ENCODE measurements around the gene RTN4.

The RTN4 gene

GRCh38 chr2:55019526-55020258 lies 30.6 kb downstream of the RTN4 start:
- no peak for DNase-seq (ENCODE audit: low spot score)
- TF ChIP-seq, protein P1, sequence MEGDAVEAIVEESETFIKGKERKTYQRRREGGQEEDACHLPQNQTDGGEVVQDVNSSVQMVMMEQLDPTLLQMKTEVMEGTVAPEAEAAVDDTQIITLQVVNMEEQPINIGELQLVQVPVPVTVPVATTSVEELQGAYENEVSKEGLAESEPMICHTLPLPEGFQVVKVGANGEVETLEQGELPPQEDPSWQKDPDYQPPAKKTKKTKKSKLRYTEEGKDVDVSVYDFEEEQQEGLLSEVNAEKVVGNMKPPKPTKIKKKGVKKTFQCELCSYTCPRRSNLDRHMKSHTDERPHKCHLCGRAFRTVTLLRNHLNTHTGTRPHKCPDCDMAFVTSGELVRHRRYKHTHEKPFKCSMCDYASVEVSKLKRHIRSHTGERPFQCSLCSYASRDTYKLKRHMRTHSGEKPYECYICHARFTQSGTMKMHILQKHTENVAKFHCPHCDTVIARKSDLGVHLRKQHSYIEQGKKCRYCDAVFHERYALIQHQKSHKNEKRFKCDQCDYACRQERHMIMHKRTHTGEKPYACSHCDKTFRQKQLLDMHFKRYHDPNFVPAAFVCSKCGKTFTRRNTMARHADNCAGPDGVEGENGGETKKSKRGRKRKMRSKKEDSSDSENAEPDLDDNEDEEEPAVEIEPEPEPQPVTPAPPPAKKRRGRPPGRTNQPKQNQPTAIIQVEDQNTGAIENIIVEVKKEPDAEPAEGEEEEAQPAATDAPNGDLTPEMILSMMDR (IDR thresholded peaks at IDR 0.05; ENCODE audit: extremely low read depth, insufficient read depth, missing control alignments), result no peak
- in situ Hi-C loops (cut with MboI; ENCODE audit: low pct_unique_long_range_greater_than_20kb, low sequenced_read_pairs, unreplicated experiment), result no loop called here

DNA sequence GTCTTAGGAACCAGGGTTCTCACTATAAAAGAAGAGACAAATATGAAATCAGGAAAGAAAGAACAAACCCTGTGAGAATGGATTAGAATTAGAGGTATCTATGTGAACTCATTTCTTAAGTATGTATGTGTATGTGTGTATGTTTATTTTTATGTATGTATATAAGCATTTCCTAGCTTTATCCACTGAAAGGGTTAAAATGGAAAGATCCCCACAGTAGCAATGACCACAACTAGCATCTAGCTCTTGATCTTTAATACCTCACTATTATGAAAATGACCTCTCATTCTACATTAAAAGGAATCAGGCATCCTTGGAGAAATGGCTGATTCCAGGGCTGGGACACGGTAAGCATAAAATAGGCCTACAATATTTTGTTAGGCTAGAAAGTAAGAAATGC lies 31.6 kb downstream of the RTN4 start:
- TF ChIP-seq, protein P1 (IDR thresholded peaks at IDR 0.05; ENCODE audit: extremely low read depth, insufficient read depth, missing control alignments), result no peak
- DNase-seq (ENCODE audit: low spot score), result no peak
- in situ Hi-C loops (cut with MboI; ENCODE audit: low pct_unique_long_range_greater_than_20kb, low sequenced_read_pairs, unreplicated experiment), result no loop called here

DNA sequence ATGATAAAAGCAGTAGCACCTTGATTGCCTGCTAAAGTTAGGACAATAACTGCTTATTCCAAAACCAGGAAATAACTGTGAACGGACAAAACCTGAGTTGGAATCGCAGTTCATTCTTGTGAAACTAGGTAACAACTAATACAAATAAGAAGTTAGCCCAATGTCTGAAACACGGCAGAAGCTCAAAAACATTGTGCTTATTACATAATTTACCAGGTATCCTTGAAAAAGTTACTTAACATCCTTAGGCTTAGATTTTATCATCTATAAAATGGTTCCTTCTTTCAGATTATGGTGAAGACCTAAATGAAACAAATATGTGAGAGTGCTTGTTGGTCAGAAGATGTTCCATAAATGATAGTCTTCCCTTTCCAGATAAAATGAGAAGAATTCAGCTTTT lies 32.4 kb downstream of the RTN4 start:
- in situ Hi-C loops (cut with MboI; ENCODE audit: low pct_unique_long_range_greater_than_20kb, low sequenced_read_pairs, unreplicated experiment), result no loop called here
- TF ChIP-seq, protein P1 (IDR thresholded peaks at IDR 0.05; ENCODE audit: extremely low read depth, insufficient read depth, missing control alignments), result no peak
- DNase-seq (ENCODE audit: low spot score), result no peak

- in situ Hi-C loops (cut with MboI; ENCODE audit: low pct_unique_long_range_greater_than_20kb, low sequenced_read_pairs, unreplicated experiment), result no loop called here
- TF ChIP-seq, protein P1 (IDR thresholded peaks at IDR 0.05; ENCODE audit: extremely low read depth, insufficient read depth, missing control alignments), result no peak
Observed at GRCh38 chr2:55017428-55017827, 32.8 kb downstream of the RTN4 start.

DNA sequence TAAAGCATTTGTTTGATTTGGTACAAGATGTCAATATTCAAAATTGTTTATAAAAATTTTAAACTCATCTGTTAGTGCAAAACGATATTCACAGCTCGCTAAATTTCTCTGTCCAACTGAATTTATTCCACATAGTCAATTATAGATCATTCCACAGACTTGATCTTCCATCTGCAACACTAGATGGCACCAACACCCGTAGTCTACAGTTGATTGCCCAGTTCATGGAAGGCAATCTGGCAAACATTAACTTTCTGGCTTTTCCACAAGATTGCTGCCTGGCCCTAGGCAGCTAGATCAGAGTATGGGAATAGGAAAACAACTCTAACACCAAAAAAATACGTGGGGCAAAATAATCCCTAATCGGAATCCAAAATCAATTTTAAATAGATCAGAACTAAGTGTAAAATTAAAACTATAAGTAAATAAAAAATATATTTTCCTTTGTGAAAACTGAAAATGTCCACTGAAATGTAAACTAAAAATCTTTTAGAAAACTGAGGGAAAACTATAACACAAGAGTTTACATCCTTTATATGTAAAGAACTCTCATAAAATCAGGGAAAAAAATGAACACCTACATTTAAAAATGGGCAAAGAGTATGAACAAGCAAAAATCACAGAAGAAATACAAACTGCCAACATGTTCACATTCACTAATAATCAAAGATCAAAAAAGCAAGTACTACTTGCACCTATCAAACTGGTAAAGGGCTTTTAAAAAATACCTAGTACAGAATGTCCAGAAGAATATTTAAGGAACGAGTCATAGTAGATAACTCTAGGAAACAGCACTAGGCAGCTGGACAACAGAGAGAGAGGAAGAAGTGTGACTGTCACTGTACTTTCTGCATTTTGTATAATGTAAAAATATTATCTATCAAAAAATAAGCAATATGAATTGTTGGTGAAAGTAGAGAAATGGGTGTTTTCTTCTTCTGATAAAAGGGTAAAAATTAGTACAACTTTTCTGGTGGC lies 35.0 kb downstream of the RTN4 start:
- in situ Hi-C loops (cut with MboI; ENCODE audit: low pct_unique_long_range_greater_than_20kb, low sequenced_read_pairs, unreplicated experiment), result no loop called here
- TF ChIP-seq, protein P1 (IDR thresholded peaks at IDR 0.05; ENCODE audit: extremely low read depth, insufficient read depth, missing control alignments), result peak; percentile 65
- peak; percentile 17 for DNase-seq (ENCODE audit: low spot score)

More at GRCh38 chr2:55017428-55017827, 32.8 kb downstream of the RTN4 start:
- DNase-seq (ENCODE audit: low spot score), result no peak

- no peak for DNase-seq (ENCODE audit: low spot score)
- in situ Hi-C loops (cut with MboI; ENCODE audit: low pct_unique_long_range_greater_than_20kb, low sequenced_read_pairs, unreplicated experiment), result no loop called here
- TF ChIP-seq, protein P1 (IDR thresholded peaks at IDR 0.05; ENCODE audit: extremely low read depth, insufficient read depth, missing control alignments), result peak; percentile 31
Observed at GRCh38 chr2:55013936-55014335, 36.3 kb downstream of the RTN4 start.

Data from GM13977 (cell line).